ENCODE data around the gene FXYD6.

GRCh38 chr11:117851852-117852251 lies 24.6 kb downstream of the FXYD6 start:
- TF ChIP-seq CTCF (IDR thresholded peaks at IDR 0.05; ENCODE audit: insufficient read depth, low read length, poor library complexity, severe bottlenecking): no peak
- TF ChIP-seq EZH2phosphoT487 (conservative IDR thresholded peaks at IDR 0.05; ENCODE audit: low read length): no peak

Data from SU-DHL-6 (cell line).